Measurements from ENCODE around the gene MRPS31. TPM values are rescaled to one million over a fixed set of nuclear protein-coding genes. Genes with fewer than 3 reads are reported as not detected.

Gene MRPS31
- total RNA-seq, 1 experiment from 2014 or later, result 16.5 TPM

Other genes starting within 250 kb of the MRPS31 start
- gene FOXO1, start 104.5 kb downstream of the MRPS31 start, total RNA-seq (2014; rRNA removed), result 4.6 and 6.2 TPM in 2 replicates
- 32.9 and 33.9 TPM in 2 replicates for gene SLC25A15, start 18.4 kb upstream of the MRPS31 start, total RNA-seq (2014; rRNA removed)
- 24.9 and 34.3 TPM in 2 replicates for gene ELF1, start 248.1 kb upstream of the MRPS31 start, total RNA-seq (2014; rRNA removed)

Data from LHCN-M2 (cell line).